ENCODE measurements around the gene PCCA. TPM values are rescaled to one million over a fixed set of nuclear protein-coding genes. Genes with fewer than 3 reads are reported as not detected.
"Not testable (repeated sequence)": the region's sequence is repeated elsewhere in the genome, so short reads cannot be mapped to it uniquely, and the experiment has no call there.

Gene PCCA
- total RNA-seq, 1 donor from 2014 or later, result 3.6 TPM

DNA sequence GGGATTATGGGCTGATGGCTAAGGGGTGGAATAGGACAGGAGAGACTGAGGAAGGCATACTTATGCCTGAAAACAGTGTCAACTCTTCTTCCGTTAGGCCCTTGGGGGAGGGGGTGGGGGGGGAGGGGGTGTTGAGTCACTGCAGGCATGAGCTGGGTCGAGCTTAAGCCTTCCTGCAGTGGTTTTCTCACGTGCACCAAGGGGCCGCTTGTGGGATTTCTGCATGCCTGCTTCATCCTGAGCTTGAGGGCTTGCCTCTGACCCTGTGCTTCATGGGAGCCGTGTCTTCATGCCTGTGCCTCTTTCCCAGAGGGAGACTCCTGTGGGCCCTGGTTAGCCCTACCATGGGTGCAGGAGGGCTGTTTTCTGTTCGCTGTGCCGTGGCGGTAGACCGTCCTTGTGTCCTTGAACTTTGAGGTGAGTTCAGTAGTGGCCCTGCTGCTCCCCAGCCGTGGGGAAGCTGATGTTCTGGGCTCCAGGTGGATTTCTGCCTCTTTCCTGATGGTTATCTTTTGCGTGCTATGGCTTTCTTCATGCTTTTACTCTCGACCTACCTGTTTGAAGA is 186.1 kb downstream of the PCCA start:
- intact Hi-C loops (cut with DNase I), result no loop called here
- H3K27me3 ChIP-seq, result no peaks in the 10 kb centered on the region
- no peaks in the 10 kb centered on the region for H3K4me1 ChIP-seq
- no peaks in the 10 kb centered on the region for H3K9me3 ChIP-seq
- H3K36me3 ChIP-seq, result peaks cover 0 to 5% of the 10 kb centered on the region in 2 donors
- DNase-seq (ENCODE audit: low spot score in 2 of 2), result no peak
- H3K27ac ChIP-seq, result no peak overlapping the region
- no peak overlapping the region for H3K4me3 ChIP-seq
- TF ChIP-seq CTCF (IDR thresholded peaks at IDR 0.05), result no peak

GRCh38 chr13:100275746-100276145 is 186.9 kb downstream of the PCCA start:
- H3K4me3 ChIP-seq, result no peak overlapping the region
- no peaks in the 10 kb centered on the region for H3K9me3 ChIP-seq
- peaks cover 0 to 5% of the 10 kb centered on the region in 2 donors for H3K36me3 ChIP-seq
- no peak overlapping the region for H3K27ac ChIP-seq
- no peaks in the 10 kb centered on the region for H3K4me1 ChIP-seq
- DNase-seq (ENCODE audit: low spot score in 2 of 2), result no peak
- intact Hi-C loops (cut with DNase I), result no loop called here
- no peak for TF ChIP-seq CTCF (IDR thresholded peaks at IDR 0.05)
- H3K27me3 ChIP-seq, result no peaks in the 10 kb centered on the region

- Histone ChIP-seq H3K4me3 (no peak overlapping the region), H3K4me1 (no peaks in the 10 kb centered on the region), H3K9me3 (no peaks in the 10 kb centered on the region), H3K27me3 (no peaks in the 10 kb centered on the region), H3K27ac (no peak overlapping the region), H3K36me3 (peaks cover 0 to 5% of the 10 kb centered on the region in 2 donors)
- no peak for TF ChIP-seq CTCF (IDR thresholded peaks at IDR 0.05)
- intact Hi-C loops (cut with DNase I), result no loop called here
- no peak for DNase-seq (ENCODE audit: low spot score in 2 of 2)
Observed at GRCh38 chr13:100280681-100281080, 191.8 kb downstream of the PCCA start.

GRCh38 chr13:100282306-100282705 is 193.4 kb downstream of the PCCA start:
- H3K9me3 ChIP-seq; DNase-seq (ENCODE audit: low spot score in 2 of 2); H3K4me3 ChIP-seq; H3K27me3 ChIP-seq; H3K4me1 ChIP-seq; intact Hi-C loops (cut with DNase I); H3K27ac ChIP-seq; H3K36me3 ChIP-seq: not testable (repeated sequence)

- Histone ChIP-seq H3K4me1 (no peaks in the 10 kb centered on the region), H3K9me3 (no peaks in the 10 kb centered on the region), H3K27ac (no peak overlapping the region), H3K36me3 (peaks cover 0 to 6% of the 10 kb centered on the region in 2 donors), H3K27me3 (no peaks in the 10 kb centered on the region), H3K4me3 (no peak overlapping the region)
- intact Hi-C loops (cut with DNase I), result no loop called here
- TF ChIP-seq CTCF (IDR thresholded peaks at IDR 0.05), result no peak
- no peak for DNase-seq (ENCODE audit: low spot score in 2 of 2)
Observed at GRCh38 chr13:100290165-100290801, 201.4 kb downstream of the PCCA start.

DNA sequence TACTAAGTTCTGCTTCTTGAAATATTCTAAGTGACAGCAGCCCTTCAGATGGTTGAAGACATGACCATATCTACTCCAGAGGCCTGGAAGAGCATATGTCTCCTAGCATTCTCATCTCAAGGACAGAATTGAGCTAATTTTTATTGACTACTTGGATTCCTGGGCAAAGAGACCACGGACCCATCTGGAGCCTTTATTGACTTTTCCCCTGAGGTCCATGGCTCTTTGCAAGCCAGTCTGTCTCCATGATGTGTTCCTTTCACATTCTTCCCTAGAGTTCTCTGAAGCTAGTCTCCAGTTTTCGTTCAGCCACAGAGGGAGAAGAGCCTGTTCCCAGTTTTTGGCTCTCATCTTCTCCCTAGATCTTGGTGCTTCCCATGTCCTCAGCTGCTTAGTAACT is 202.7 kb downstream of the PCCA start:
- H3K36me3 ChIP-seq, result peaks cover 0 to 6% of the 10 kb centered on the region in 2 donors
- H3K4me1 ChIP-seq, result no peaks in the 10 kb centered on the region
- no peak overlapping the region for H3K4me3 ChIP-seq
- TF ChIP-seq CTCF (IDR thresholded peaks at IDR 0.05), result no peak
- no peaks in the 10 kb centered on the region for H3K27me3 ChIP-seq
- no peaks in the 10 kb centered on the region for H3K9me3 ChIP-seq
- no peak overlapping the region for H3K27ac ChIP-seq
- no peak for DNase-seq (ENCODE audit: low spot score in 2 of 2)
- intact Hi-C loops (cut with DNase I), result no loop called here
